ENCODE measurements around the gene FAM78B. TPM values are rescaled to one million over a fixed set of nuclear protein-coding genes. Genes with fewer than 3 reads are reported as not detected.

The FAM78B gene
- total and polyA plus RNA-seq, 2 of the 8 experiments (the other 6 are each of a cell fraction or from before 2014, with no cell fraction given): 2.3 to 3.6 TPM

GRCh38 chr1:166172106-166172505, 5.3 kb upstream of the FAM78B start:
- no peak overlapping the region for H2BK20ac ChIP-seq (ENCODE audit: low read length)
- no peaks in the 10 kb centered on the region for H4K20me1 ChIP-seq (replicated peaks in 1 of 2; ENCODE audit: control insufficient read depth in 1 of 2, insufficient read depth in 2 of 2, low read length in 2 of 2)
- no peaks in the 10 kb centered on the region for H3K36me3 ChIP-seq (ENCODE audit: control insufficient read depth in 2 of 4, insufficient read depth in 4 of 4, low read length in 3 of 4)
- no peaks in the 10 kb centered on the region for H3K79me1 ChIP-seq (ENCODE audit: low read depth, low read length)
- H3K9me3 ChIP-seq (ENCODE audit: insufficient read depth in 2 of 2, low read depth in 1 of 2, low read length in 1 of 2): no peaks in the 10 kb centered on the region
- no peaks in the 10 kb centered on the region for H3K79me2 ChIP-seq (ENCODE audit: control insufficient read depth in 1 of 2, insufficient read depth in 2 of 2, low read length in 2 of 2)
- no peak overlapping the region for H3K18ac ChIP-seq (ENCODE audit: extremely low read depth, low read length)
- no peak overlapping the region for H3K27ac ChIP-seq (ENCODE audit: low read depth, low read length)
- no peak overlapping the region for H4K5ac ChIP-seq (ENCODE audit: insufficient read length, low read depth, low read length)
- no peak overlapping the region for H2BK5ac ChIP-seq (ENCODE audit: low read depth, low read length)
- no peak overlapping the region for H3K4me3 ChIP-seq (ENCODE audit: extremely low read depth in 1 of 4, insufficient read depth in 2 of 4, low read depth in 3 of 4, low read length in 4 of 4)
- H3K14ac ChIP-seq (ENCODE audit: insufficient read length): no peak overlapping the region
- H2AFZ ChIP-seq (ENCODE audit: low read length): no peak overlapping the region
- no peak overlapping the region for H3K9ac ChIP-seq (replicated peaks in 1 of 4; ENCODE audit: extremely low read depth in 1 of 4, low read depth in 3 of 4, low read length in 3 of 4)
- H2BK12ac ChIP-seq (ENCODE audit: low read depth, low read length): no peak overlapping the region
- H4K8ac ChIP-seq (ENCODE audit: extremely low read depth, insufficient read depth, low read length): no peak overlapping the region
- no peak overlapping the region for H2BK120ac ChIP-seq (replicated peaks; ENCODE audit: low read depth, low read length)
- H2AK5ac ChIP-seq (ENCODE audit: low read depth, low read length): no peak overlapping the region
- H2BK15ac ChIP-seq (ENCODE audit: low read length): no peak overlapping the region
- POLR2A ChIA-PET (ENCODE audit: partially characterized antibody): no interaction called here
- no peak overlapping the region for H3K4ac ChIP-seq (replicated peaks; ENCODE audit: insufficient read length, low read depth, low read length)
- H3K27me3 ChIP-seq (replicated peaks in 1 of 4; ENCODE audit: control insufficient read depth in 3 of 4, extremely low read depth in 1 of 4, insufficient read depth in 3 of 4, low read length in 3 of 4): 0 out of 7 replicates have a peak, but pooled peaks cover 0 to 2% (median 0%) of the 10 kb centered on the region in 4 experiments
- CTCF ChIA-PET (ENCODE audit: partially characterized antibody): interaction anchor here (2.6 kb wide), 1 partner anchor 14 kb away, joined by 11 read pairs; no protein-coding TSS in a partner anchor
- 85% methylated on average over 2 of the region's 2 CpGs; no CpG with 5 or more reads in 1 of the 2 experiments for WGBS, 2 experiments (ENCODE audit: extremely low coverage in 1 of 2, insufficient coverage in 1 of 2, insufficient read length in 1 of 2, insufficient replicate concordance in 2 of 2, low coverage in 1 of 2, low lambda C conversion rate in 2 of 2, missing lambda C conversion rate in 1 of 2)
- H4K91ac ChIP-seq (replicated peaks; ENCODE audit: insufficient read length, low read length): no peak overlapping the region
- no peak for TF ChIP-seq SP2 (IDR thresholded peaks at IDR 0.05; ENCODE audit: low read length)
- no peak for TF ChIP-seq EP300 (IDR thresholded peaks at IDR 0.05; ENCODE audit: borderline replicate concordance in 1 of 2, low read depth in 2 of 2, low read length in 2 of 2)
- TF ChIP-seq SAP30 (IDR thresholded peaks at IDR 0.05; ENCODE audit: insufficient read depth, insufficient replicate concordance, low read length): no peak
- DNase-seq (ENCODE audit: low read depth in 1 of 2, low spot score in 2 of 2): no peak
- H3K23me2 ChIP-seq (ENCODE audit: low read depth, low read length): peaks cover 3% of the 10 kb centered on the region; the same call in 1 of the 2 replicates
- no peak overlapping the region for H3K23ac ChIP-seq (ENCODE audit: insufficient read length)
- no peak overlapping the region for H3K56ac ChIP-seq (replicated peaks; ENCODE audit: insufficient read length, low read depth, low read length)
- FAIRE-seq: no peak
- H3K4me1 ChIP-seq (replicated peaks in 1 of 4; ENCODE audit: control insufficient read depth in 3 of 4, insufficient read depth in 4 of 4, low read length in 3 of 4): peaks cover 0 to 14% (median 4%) of the 10 kb centered on the region in 4 experiments; a peak in 3 of 7 replicates
- no peak overlapping the region for H3K4me2 ChIP-seq (ENCODE audit: insufficient read depth in 1 of 2, low read depth in 2 of 2, low read length in 2 of 2)
